Bronchial epithelial cell (primary cell): ENCODE data around the gene OR5AN1. TPM values are rescaled to one million over a fixed set of nuclear protein-coding genes. Genes with fewer than 3 reads are reported as not detected.

Source experiments
- DNase-seq: peaks from one replicate; pipeline ENCODE4 v3.0.0-alpha.2; 2010; ENCODE audit warnings: low read depth
- FAIRE-seq: peaks from 2 replicates; lab custom pipeline; 2011; peaks lifted over from hg19 to GRCh38; lab: Jason Lieb, UNC
- H3K27me3 ChIP-seq: 2 replicates; pipeline ENCODE4 v1.5.1; 2011; ENCODE audit warnings: low read length; ENCODE audit not compliant: control insufficient read depth, insufficient read depth
- H3K36me3 ChIP-seq: 2 replicates; pipeline ENCODE4 v1.5.1; 2011; ENCODE audit warnings: low read length; ENCODE audit not compliant: control insufficient read depth, insufficient read depth
- H3K4me3 ChIP-seq: 2 replicates; pipeline ENCODE4 v1.5.1; 2011; ENCODE audit warnings: mild to moderate bottlenecking, low read depth, low read length, control low read depth
- total RNA-seq: library from RNA; depleted of rRNA; stranded (reverse); fragments of >200 nt; gene quantifications from 2 replicates; pipeline ENCODE4 v1.2.1, GENCODE V29; 2014
- TF ChIP-seq, protein P1 (sequence below): IDR thresholded peaks from 2 replicates; pipeline ENCODE4 v1.5.1; 2011; ENCODE audit warnings: mild to moderate bottlenecking, moderate library complexity, low read length, control low read depth, inconsistent platforms; ENCODE audit not compliant: insufficient read depth, severe bottlenecking

OR5AN1 gene
- total RNA-seq, 1 donor from 2014 or later: not detected

DNA sequence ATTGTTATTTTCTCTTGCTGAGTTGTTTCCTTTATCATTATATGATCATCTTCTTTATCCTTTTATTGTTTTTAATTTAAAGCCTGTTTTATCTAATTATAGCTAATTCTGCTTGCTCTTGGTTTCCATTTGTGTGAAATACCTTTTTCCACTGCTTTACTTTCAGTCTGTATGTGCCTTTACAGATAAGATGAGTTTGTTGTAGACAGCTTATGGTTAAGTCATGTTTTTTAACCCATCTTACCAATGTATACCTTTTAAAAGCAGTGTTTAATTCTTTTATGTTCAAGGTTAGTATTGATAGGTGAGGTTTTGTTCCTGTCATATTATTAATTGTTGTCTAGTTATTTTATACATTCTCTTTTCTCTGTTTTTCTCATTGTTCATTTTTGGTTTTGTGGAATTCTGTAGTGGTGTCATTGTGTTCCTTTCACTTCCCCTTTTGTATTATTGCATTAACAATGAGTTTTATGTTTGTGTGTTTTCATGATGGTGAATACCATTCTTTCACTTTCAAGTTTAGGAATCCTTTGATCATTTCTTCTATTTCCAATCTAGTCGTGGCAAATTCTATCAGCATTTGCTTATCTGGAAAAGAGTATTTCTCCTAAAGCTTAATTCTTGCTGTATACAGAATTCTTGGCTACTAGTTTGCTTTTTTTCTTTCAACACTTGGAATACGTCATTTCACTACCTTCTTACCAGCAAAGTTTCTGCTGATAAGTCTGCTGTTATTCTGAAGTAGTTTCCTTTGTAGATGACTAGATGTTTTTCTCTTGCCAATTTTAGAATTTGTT is 21.8 kb downstream of the OR5AN1 start:
- Histone ChIP-seq H3K4me3 (no peak overlapping the region), H3K27me3 (no peaks in the 10 kb centered on the region), H3K36me3 (no peaks in the 10 kb centered on the region)
- FAIRE-seq (no peak), DNase-seq (no peak)
- TF ChIP-seq, protein P1, sequence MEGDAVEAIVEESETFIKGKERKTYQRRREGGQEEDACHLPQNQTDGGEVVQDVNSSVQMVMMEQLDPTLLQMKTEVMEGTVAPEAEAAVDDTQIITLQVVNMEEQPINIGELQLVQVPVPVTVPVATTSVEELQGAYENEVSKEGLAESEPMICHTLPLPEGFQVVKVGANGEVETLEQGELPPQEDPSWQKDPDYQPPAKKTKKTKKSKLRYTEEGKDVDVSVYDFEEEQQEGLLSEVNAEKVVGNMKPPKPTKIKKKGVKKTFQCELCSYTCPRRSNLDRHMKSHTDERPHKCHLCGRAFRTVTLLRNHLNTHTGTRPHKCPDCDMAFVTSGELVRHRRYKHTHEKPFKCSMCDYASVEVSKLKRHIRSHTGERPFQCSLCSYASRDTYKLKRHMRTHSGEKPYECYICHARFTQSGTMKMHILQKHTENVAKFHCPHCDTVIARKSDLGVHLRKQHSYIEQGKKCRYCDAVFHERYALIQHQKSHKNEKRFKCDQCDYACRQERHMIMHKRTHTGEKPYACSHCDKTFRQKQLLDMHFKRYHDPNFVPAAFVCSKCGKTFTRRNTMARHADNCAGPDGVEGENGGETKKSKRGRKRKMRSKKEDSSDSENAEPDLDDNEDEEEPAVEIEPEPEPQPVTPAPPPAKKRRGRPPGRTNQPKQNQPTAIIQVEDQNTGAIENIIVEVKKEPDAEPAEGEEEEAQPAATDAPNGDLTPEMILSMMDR: no peak

DNA sequence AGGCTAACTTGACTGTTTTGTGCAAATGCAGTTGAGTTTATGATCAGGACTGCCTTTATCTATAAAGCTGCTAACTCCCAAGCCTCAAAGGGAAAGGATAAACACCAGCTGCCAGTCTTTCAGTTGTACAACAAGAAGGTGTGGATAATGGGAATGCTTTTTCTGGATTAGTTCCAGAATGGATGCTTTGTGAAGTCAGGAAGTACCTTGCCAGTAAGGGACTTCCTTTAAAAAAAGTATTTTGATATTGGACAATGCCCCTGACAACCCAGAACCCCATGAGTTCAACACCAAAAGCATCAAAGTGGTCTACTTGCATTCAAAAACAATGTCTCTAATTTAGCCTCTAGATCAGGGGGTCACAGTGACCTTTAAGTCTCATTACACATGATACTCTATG is 35.5 kb downstream of the OR5AN1 start:
- DNase-seq (no peak), FAIRE-seq (no peak)
- Histone ChIP-seq H3K36me3 (no peaks in the 10 kb centered on the region), H3K27me3 (no peaks in the 10 kb centered on the region), H3K4me3 (no peak overlapping the region)
- TF ChIP-seq, protein P1: no peak

DNA sequence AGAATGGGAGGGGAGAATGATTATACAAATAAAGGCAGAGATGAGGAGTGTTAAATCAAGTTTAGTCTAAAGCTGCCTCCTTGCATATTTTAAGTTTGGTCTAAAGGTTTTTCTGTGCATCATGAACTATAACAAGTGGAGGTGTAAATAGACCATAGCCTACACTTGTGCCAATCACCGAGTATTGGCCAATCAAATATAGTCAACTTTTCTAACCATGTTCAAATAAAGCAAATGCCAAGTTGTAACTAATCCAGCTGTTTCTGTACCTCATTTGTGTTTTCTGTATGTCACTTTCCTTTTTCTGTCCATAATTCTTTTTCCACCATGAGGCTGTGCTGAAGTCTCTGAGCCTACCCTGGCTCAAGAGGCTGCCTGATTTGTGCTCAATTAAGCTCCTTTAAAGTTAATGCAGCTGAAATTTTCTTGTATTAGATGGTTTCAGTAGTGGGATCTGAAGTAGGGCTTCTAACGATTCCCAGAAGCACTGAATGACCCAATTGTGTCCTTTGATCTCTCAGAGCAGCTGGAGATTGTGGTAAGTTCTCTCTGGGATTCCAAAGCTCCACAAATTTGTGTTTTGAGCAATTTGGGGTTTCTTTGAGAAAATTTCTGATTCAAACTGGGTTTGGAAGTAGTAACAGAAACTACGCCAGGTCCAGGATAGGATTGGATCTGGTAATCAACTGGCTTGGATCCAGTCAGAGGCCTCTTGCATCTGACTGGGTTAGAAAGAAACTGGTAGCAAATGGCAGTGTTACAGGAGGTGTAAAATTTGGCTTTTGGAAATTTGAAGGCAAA is 42.0 kb downstream of the OR5AN1 start:
- no peak for FAIRE-seq
- TF ChIP-seq, protein P1: no peak
- Histone ChIP-seq H3K36me3 (no peaks in the 10 kb centered on the region), H3K27me3 (no peaks in the 10 kb centered on the region), H3K4me3 (no peak overlapping the region)
- no peak for DNase-seq

DNA sequence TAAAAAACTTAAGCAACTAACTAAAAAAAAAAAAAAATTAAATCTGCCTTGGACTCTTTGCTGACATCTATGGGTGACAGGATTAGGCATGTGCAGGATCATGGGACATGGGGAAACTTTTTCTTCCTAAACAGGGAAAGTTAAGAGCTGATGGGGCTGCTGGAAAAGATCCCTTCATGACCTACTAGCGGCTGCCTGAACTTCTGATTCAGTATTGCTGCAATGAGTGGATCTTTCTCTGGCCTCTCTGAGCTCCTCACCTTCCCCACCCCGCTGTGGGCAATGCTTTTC is 42.5 kb downstream of the OR5AN1 start:
- H3K36me3 ChIP-seq: no peaks in the 10 kb centered on the region
- TF ChIP-seq, protein P1: no peak
- DNase-seq (no peak), FAIRE-seq (no peak)
- no peak overlapping the region for H3K4me3 ChIP-seq
- H3K27me3 ChIP-seq: no peaks in the 10 kb centered on the region

DNA sequence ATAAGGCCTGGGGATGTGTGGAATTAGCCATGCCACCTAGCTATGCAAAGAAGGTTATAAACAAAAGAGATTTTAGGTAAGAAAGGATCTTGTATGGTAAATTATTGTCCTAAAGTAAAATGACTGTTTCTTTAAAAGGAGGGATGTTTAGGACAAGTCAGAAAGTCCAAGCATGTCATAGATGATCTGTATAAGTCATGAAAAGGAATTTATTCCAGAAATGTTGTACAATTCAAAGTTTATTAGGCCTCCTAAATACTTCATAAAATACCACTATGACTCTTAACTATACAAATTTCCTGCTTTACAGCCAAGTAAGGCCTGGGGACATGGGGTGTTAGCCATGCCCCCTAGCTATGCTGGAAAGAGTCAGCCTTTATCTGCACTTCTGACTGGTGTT is 44.9 kb downstream of the OR5AN1 start:
- Histone ChIP-seq H3K36me3 (no peaks in the 10 kb centered on the region), H3K4me3 (no peak overlapping the region), H3K27me3 (no peaks in the 10 kb centered on the region)
- no peak for FAIRE-seq
- TF ChIP-seq, protein P1: no peak
- no peak for DNase-seq
